ENCODE results near the gene PIBF1.
"Not testable (repeated sequence)": the region's sequence is repeated elsewhere in the genome, so short reads cannot be mapped to it uniquely, and the experiment has no call there.

PIBF1 gene, protein sequence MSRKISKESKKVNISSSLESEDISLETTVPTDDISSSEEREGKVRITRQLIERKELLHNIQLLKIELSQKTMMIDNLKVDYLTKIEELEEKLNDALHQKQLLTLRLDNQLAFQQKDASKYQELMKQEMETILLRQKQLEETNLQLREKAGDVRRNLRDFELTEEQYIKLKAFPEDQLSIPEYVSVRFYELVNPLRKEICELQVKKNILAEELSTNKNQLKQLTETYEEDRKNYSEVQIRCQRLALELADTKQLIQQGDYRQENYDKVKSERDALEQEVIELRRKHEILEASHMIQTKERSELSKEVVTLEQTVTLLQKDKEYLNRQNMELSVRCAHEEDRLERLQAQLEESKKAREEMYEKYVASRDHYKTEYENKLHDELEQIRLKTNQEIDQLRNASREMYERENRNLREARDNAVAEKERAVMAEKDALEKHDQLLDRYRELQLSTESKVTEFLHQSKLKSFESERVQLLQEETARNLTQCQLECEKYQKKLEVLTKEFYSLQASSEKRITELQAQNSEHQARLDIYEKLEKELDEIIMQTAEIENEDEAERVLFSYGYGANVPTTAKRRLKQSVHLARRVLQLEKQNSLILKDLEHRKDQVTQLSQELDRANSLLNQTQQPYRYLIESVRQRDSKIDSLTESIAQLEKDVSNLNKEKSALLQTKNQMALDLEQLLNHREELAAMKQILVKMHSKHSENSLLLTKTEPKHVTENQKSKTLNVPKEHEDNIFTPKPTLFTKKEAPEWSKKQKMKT

DNA sequence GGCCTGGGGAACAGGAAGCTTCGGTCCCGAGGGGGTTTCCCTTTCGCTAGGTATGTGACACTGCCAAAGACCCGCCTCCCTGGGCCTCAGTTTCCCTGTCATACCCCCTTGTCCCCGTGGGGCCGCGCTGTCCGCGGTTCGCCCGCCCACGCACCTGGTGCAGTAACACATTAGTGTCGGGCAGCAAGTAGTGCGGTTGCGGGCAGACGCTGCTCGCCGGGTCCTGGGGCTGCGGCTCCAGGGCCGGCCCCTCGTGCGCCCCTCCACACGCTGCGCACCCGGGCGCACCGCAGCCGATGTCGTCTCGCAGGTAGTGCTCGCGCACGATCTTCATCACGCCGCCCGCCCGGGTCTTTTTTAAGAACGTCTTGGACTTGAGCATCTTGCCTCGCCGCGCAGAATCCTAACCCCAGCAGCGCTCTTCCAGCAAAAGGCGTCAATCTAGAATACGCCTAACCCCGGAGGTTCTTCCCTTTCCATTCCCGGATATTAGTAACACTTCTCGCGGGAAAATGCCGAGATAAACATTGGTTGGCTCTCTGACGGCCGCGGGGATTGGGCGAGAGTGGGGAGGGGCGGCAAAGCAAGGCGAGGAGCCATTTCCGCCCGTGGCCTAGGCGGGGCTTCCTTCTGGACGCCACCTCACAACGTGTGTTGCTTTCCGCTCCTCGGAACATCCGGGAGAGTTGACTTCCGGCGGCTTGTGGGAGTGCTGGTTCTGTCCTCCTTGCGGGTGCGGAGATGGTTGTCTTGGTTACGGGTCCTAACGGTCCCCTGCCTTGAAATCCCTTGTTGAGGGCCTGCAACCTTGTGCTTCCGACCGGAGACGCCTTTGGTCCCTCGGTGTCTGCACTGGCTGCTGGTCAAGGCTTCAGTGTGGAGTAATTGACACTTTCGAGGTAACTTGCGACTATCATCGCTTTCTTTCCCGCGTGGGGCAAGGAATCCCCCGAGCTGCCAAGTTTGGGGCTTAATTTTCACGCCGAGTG lies at the start of gene PIBF1, which contains the start of gene DIS3:
Gene PIBF1, plus strand, starts transcription at position 683 of the 989 bp plus-strand sequence. CDS start 1,337 bp downstream, outside the sequence.
Gene DIS3, minus strand, starts transcription at position 450 of the 989 bp plus-strand sequence. Its CDS starts 68 bp downstream, at position 382.
- peak; percentile 92 for DNase-seq

DNA sequence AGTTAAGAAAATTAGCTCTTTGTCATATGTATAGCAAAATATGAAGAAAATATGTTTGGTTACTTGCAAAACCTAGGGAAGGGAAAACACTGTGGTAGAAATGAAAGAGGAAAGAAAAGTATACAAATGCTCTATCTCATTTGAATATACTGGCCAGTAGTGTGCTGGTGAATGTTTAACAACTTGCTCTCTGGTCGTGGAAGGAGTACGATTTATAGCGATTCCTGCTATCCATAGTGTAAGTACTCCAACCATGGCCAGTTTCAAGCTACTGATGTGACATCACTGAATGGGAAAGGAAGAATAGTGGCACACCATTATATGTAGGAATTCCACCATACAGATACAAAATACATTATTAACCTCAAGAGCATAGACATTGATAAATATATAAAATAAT lies 44.9 kb upstream of the PIBF1 start:
- no peak for DNase-seq

DNA sequence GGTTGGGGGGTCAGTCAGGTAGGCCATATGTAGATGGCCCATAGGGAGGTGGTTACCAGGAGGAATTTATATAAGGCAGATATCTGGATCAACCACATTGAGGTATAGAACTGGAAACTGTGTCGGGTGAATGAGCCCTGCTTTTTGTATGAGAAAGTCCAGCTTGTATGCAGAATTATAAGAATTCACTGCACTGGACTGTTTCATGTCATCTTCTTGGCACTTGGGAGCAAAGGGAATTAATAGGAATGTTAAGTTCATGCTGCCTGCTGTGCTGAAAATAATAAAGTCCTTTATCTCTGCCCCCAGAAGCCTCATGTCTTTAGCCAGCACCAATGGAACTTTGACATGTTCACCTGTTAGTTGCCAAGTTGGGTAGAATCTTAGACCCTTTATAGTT lies 41.9 kb upstream of the PIBF1 start:
- DNase-seq: no peak

DNA sequence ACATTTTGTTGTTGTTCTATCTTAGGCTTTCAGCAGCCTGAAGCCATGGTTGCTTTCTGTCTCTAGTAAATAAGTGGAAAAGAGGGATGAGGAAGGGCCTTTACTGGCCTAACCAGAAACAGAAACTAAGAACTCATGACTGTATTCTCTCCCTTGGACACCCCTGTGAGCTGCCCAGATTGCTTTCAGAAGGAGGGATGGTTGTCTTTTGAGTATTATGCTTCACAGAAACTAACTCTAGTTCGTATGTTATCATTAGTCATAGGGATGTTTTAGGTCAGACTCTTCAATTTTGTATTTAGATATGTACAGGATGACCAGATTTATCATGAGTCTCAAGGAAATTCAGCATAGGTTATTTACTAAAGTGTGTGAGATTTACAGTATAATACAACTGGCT lies 36.7 kb upstream of the PIBF1 start:
- DNase-seq: no peak

DNA sequence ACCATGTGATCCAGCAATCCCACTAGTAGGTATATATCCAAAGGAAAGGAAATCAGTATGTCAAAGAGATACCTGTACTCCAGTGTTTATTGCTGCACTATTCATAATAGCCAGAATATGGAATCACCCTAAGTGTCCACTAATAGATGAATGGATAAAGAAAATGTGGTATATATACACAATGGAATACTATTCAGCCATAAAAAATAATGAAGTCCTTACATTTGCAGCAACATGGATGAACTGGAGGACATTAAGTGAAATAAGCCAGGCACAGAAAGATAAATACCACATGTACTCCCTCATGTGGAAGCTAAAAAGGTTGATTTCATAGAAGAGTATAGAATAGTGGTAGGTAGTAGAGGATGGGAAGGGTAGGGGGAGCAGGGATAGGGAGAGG lies 30.7 kb upstream of the PIBF1 start:
- no peak for DNase-seq

DNA sequence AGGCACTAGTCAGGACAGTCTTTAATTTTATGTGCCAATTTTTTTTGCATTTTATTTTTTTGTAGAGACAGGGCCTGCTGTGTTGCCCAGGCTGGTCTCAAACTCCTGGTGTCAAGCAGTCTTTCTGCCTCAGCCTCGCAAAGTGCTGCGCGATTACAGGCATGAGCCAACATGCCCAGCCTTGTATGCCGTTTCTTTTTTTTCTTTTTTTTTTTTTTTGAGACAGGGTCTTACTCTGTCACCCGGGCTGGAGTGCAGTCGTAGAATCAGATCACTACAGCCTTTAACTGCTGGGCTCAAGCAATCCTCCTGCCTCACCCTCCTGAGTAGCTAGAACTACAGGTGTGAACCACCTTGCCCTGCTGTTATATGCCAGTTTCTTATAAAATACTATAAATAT lies 27.8 kb upstream of the PIBF1 start:
- no peak for DNase-seq

DNA sequence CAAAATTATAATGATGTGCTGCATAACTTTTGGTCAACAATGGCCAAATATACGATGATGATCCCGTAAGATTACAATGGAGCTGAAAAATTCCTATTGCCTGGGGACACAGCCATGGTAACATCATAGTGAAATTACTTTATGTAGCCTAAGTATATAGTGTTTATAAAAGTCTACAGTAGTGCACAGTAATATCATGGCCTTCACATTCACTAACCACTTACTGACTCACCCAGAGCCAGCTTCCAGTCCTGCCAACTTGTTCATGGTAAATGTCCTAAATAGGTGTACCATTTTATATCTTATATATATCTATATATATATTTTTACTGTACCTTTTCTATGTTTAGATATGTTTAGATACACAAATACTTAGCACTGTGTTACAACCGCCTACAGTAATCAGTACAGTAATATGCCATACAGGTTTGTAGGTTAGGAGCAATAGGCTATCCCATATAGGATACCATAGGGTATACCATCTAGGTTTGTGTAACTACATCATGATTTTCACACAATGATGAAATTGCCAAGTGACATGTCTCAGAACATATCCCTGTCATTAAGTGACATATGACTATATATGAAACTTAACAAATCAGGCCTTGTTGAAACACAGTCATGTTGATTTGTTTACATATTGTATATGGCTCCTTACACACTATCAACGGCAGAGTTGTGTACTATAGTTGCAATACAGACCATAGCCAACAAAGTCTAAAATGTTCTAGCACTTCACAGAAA lies 24.0 kb upstream of the PIBF1 start:
- DNase-seq: no peak

DNA sequence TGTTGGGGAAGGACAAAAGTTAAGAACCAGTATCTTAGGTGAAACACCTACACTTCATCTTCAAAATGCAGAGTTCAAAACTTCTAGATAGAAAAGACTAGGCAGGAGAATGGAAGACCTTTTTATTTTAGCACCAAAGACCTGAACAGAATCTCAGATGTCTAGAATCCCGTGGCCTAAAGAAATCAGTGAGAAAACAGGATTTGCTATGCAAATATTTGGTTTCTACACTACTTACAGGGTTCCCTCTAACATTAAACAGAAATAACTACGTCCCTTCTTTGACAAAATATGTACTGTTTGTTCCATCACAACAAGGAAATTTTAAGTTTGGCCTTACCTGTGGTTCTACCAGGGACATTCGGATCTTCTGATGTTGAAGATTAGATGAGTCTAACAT lies 21.7 kb upstream of the PIBF1 start:
- no peak for DNase-seq

DNA sequence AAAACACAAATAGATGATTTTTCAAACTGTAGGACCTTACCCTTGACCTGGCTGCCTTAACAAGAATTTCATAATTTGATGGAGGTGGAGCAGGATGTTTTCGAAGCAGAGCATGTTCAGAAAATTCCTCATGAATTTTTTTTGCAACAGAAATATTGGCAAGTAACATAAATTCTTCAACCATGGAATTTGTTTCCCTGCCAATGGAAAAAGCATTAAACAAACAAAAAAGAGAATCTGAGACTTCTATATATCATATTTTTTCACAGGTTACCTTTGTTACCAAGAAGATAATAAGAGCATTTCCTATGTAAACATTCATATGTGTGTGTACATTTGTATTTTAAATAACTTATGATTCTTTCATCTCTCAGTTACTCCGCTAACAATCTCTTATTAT lies 18.5 kb upstream of the PIBF1 start:
- no peak for DNase-seq

DNA sequence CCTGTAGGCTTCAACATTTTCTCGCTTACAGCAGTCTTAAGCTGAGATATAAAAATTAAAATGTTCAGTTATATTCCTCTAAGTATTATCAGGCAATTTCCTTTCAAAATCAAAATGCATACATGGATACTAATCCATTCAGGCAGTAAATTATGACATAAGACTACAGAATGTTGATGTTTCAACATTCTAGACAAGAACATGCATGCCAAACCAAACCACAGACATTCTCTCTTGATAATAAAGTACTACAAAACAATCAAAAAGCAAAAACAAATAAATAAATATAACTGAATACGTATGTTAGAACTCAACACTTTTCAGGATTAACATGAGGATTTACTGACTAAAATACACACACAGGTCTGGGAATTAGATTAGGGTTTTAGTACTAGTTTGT lies 7.9 kb upstream of the PIBF1 start:
- no peak for DNase-seq

DNA sequence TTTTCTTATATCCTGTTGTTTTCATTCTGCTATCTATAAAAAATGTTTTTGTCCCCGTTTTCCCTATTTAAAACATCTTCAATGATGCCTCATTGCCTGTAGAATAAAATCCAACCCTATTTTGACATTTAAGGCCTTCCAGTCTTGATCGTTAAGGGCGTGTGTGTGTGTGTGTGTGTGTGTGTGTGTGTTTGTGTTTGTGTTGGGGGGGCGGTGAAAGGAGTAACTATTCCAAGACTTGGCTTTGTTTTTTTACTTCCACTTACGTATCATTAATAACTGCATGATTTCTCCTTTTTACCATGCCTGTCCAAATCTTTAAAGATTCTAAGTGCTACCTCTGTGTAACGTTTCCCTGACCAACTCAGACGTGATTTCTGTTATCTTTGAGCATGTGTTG lies 784 bp downstream of the PIBF1 start:
- peak; percentile 10 for DNase-seq

DNA sequence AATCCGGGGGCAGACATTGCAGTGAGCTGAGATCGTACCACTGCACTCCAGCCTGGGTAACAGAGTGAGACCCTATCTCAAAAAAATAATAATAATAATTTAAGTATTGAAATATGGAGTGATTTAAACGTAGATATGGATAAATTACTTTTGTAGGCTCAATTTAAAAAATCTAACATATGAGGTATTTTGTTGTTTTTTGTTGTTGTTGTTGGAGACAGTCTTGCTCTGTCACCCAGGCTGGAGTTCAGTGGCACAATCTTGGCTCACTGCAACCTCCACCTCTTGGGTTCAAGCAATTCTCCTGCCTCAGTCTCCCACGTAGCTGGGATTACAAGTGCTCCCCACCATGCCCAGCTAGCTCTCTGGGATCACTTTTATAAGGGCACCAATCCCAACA lies 2.7 kb downstream of the PIBF1 start:
- not testable (repeated sequence) for DNase-seq

DNA sequence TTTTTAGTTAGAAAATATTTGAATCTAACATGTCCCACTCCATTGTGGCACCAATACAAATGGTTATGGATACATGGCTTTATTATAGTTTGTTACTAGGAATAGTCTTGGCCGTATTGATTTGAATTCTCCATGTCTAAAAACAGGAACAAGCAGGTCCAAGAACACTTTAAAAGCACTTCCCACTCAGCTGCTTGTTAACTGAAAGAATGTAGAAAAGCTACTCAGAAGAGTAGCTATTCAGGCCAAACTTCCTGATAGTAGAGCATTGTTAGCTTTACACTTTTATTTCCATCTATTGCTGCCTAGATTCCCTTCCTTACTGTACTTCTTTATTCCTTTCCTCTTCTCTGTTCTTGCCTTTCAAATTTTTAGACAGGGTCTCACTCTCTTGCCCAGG lies 6.9 kb downstream of the PIBF1 start:
- no peak for DNase-seq

DNA sequence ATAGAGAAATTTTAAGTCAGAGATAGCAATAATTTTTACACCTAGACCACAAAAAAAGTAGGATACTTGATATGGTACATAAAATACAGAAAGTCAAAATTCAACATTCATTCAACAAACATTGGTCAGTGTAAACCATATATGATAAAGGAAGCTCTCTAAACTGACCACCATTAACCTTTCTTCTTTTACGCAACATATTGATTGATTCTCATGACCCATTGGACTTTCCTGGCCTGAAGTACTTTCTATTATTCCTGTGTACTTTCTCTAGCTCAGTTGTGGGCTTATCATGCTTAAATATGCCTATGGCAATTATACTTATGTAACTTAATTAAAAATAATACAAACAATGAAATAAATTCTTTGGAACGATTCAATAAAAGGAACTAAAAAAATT lies 10.7 kb downstream of the PIBF1 start:
- DNase-seq: no peak

DNA sequence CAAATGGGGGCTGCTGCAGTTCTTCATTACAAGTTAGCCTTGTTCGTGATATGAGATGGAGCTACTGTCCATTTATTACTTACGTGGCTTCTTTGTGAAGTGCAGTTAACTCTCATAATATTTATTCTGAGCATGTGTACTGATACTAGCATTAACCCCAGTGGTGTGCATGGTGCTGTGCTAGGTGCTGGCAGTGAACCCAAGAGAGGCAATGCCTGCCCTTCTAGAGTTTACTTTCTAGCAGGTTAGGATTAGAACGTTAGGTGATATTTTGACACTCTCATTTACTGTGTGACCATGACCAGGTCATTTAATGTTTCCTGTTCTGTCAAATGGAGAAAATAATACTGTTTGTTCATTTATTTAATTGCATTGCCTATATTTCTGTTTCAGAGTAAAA lies 16.9 kb downstream of the PIBF1 start:
- DNase-seq: no peak

DNA sequence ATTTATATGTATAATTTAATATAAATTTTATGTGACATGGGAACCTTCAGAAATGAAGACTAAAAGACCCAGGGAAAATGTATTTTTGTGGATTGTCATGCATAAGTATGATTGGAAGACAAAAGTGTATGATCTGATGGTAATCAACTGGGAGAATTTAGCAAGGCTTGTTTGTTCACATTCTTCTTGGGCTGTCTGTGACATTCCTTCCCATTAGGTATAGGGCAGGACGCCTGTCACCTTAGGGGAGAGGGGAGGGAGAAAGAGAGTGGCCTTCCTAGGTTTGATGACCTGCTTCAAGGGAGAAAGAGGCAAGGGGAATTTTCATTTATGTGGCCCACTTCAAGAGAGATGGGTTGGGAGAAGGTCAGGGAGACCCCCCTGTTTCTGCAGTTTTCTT lies 22.4 kb downstream of the PIBF1 start:
- no peak for DNase-seq

DNA sequence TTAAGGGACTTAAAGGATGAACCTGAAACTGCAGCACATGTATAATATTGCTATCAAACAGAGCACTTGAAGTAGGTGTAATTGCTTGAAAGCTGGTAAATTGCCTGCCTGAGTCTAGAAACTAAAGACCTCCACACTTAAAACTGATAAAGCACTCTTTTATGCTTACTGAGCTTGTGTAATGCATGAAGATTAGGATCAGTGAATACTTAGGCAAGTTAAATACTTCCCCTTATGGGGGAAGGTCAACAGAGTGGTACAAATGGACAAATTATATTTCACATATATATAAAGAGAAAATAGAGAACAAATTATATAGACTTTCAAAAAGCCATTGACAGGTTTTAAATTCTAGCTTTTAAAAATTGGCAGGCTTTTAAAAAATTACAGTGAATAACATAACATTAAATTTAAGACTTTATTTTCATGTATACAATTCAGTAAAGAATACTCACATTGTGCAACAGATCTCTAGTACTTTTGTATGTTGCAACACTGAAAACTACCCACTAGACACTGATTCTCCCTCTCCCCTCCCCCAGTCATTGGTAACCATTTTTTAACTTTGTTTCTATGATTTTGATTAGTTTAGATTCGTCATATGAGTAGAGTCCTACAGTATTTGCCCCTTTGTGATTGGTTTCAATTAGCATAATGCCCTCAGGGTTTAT lies 23.9 kb downstream of the PIBF1 start:
- no peak for DNase-seq

DNA sequence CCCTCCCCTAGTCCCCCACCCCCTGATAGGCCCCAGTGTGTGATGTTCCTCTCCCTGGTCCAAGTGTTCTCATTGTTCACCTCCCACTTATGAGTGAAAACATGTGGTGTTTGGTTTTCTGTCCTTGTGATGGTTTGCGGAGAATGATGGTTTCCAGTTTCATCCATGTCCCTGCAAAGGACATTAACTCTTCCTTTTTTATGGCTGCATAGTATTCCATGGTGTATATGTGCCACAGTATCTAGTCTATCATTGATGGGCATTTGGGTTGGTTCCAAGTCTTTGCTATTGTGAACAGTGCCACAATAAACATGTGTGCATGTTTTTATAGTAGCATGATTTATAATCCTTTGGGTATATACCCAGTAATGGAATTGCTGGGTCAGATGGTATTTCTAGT lies 24.6 kb downstream of the PIBF1 start:
- not testable (repeated sequence) for DNase-seq

DNA sequence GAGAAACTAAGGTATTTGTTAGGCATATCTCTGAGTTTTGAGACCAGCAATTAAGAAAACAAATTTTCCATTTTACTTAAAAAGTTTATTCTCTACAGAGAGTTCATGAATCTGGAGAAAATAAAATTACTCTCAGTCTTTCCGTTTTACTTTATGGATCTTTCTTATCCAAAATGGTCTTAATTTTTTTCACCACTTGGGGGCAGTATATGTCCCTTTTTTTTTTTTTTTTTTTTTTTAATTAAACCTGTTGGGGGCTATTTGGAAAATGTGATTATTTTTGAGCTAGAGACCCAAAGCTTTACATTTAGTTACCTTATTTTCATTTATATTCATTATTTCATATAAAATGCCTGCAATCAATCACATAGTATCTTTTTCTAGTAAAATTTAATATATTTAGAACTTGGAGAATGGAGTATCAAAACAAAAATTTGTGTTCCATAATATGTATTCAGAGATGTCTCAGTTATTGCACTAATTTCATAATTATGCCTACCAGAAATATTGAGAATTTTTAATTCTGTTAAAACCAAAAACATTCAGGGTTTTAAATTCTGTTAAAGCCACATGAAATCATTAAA lies 27.1 kb downstream of the PIBF1 start:
- peak; percentile 29 for DNase-seq

DNA sequence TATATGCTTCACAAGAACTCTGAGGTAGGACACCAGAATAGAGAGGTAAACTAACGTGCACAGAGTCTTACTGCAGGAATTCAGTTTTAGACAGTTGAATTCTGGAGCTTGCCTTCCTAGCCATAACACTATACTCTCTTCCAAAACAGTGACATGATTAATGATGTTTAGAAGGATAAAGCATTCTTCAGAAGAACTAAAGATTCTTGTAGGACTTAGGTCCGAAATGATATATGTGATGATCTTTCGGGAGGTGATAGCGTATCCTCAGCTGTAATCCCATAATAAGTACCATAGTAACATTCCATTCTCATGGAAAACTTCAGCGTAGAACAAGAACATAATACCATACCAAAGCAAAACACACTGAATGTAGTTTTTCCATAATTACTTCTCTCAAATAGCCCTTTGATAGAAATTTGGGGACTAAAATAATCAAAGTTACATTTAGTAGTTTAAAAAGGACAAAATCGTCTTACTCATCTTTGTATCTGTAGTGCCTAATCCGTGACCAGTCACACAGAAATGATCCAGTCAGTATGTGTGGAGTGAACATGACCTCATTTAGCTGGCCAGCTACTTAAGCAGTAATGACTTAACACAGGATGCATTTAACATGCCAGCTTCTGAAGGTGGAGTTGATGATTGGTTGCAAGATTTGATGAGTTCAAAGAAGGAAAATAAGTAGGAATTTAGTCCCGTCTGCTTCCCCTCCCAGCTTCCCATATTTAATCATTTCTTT lies 38.4 kb downstream of the PIBF1 start:
- DNase-seq: no peak

DNA sequence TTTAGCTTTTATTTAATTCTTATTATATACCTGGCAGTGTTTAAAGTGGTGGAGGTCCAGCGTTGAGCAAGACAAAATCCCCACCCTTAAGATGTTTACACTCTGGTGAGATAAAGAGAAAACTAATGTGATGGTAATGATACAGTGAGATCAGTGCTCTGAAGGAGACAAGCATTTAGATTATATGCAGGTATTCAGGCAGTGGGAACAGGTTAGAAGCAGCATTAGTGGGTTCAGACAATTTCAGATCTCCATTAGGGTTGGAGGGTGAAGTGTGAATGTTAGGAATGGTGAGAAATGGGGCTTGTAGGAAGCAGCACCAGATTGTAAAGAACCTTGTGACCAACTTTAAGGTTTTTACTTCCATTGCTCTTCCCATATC lies 39.0 kb downstream of the PIBF1 start:
- DNase-seq: no peak

Data from DMS79 treated with DMSO at 0.1 percent for 48 hours (cell line).